GM23248 (cell line): Measurements from ENCODE around the gene RPGRIP1L.

Experiments used
- EZH2 ChIP-seq: fragments of 200-600 bp; sonication (generic); IDR thresholded peaks from 2 replicates; pipeline ENCODE4 v1.6.1; 2018; ENCODE audit warnings: antibody characterized with exemption, mild to moderate bottlenecking; ENCODE audit not compliant: insufficient read depth, poor library complexity, severe bottlenecking
- EZH2phosphoT487 ChIP-seq: fragments of 200-600 bp; sonication (generic); IDR thresholded peaks from 2 replicates; pipeline ENCODE4 v1.6.1; 2018; ENCODE audit warnings: antibody characterized with exemption, moderate library complexity, mild to moderate bottlenecking, low read depth; ENCODE audit not compliant: insufficient read depth

GRCh38 chr16:53744449-53744848 is 40.8 kb upstream of the RPGRIP1L start:
- TF ChIP-seq EZH2phosphoT487, result no peak
- TF ChIP-seq EZH2, result no peak
